ENCODE data around the gene ALG1L2.
"Not testable (repeated sequence)": the region's sequence is repeated elsewhere in the genome, so short reads cannot be mapped to it uniquely, and the experiment has no call there.

GRCh38 chr3:130146465-130146864 lies 64.8 kb downstream of the ALG1L2 start:
- TF ChIP-seq POLR2A (IDR thresholded peaks at IDR 0.05; ENCODE audit: low read depth); CTCF (IDR thresholded peaks at IDR 0.05); POLR2AphosphoS5 (IDR thresholded peaks at IDR 0.05); EP300 (IDR thresholded peaks at IDR 0.05): not testable (repeated sequence)

Data from esophagus muscularis mucosa (tissue), 4 donors.